OCI-LY1 (cell line): ENCODE results near the gene CTAG1A.

Experiments used
- EZH2 ChIP-seq: fragments of 200-600 bp; sonication (generic), shearing (Covaris generic); IDR thresholded peaks from 2 replicates; pipeline ENCODE4 v1.8.0; 2017; ENCODE audit warnings: borderline replicate concordance, mixed run types, mild to moderate bottlenecking, antibody characterized with exemption, low read length, moderate library complexity, mixed read lengths
- TF ChIP-seq, protein P1 (sequence below): fragments of 200-600 bp; sonication (generic), shearing (Covaris generic); IDR thresholded peaks from 2 replicates; pipeline ENCODE4 v1.5.1; 2017; ENCODE audit warnings: mild to moderate bottlenecking, antibody characterized with exemption, low read length, moderate library complexity, mixed read lengths

DNA sequence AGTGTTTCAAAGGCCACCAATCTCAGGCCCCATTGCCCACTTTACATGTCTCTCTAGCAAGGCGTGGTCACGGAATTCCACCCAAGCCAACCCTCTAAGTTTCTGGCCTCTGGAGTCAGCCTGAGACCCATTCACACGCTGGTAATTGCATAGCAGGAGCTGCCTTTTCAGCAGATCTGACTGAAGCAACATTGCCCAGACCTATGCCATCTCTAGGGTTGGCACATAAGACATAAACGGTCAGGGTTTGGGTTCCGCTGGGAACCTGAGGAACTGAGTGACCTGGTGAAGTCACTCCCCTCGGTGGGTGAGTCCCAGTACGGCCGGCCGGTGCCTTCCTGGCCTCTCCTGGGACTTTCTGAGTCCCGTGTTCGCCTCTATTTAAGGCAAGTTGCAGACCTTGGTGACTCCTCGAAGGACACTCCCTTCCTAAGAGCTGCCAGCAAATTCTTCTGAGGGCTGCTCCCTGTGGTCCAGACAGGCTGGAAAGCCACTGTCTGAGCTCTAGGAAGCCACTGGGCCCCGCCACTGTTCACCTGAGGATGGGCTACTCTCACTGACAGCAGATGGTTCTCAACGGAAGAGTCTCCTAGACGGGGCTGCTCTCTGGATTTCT is 15.9 kb downstream of the CTAG1A start:
- TF ChIP-seq, protein P1, sequence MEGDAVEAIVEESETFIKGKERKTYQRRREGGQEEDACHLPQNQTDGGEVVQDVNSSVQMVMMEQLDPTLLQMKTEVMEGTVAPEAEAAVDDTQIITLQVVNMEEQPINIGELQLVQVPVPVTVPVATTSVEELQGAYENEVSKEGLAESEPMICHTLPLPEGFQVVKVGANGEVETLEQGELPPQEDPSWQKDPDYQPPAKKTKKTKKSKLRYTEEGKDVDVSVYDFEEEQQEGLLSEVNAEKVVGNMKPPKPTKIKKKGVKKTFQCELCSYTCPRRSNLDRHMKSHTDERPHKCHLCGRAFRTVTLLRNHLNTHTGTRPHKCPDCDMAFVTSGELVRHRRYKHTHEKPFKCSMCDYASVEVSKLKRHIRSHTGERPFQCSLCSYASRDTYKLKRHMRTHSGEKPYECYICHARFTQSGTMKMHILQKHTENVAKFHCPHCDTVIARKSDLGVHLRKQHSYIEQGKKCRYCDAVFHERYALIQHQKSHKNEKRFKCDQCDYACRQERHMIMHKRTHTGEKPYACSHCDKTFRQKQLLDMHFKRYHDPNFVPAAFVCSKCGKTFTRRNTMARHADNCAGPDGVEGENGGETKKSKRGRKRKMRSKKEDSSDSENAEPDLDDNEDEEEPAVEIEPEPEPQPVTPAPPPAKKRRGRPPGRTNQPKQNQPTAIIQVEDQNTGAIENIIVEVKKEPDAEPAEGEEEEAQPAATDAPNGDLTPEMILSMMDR, result no peak
- TF ChIP-seq EZH2, result no peak
